Vagina (tissue), 2 donors: ENCODE data around the gene MMP11. TPM values are rescaled to one million over a fixed set of nuclear protein-coding genes. Genes with fewer than 3 reads are reported as not detected.

Experiments
- DNase-seq, 2 donors: peaks; one replicate each; pipeline ENCODE4 v3.0.0-alpha.2; 2017; ENCODE audit errors: extremely low spot score in 2 of 2
- H3K27ac ChIP-seq: fragments of 200-600 bp; sonication (generic); one replicate; pipeline ENCODE4 v1.5.1; 2019
- H3K27me3 ChIP-seq: fragments of 200-600 bp; sonication (generic); one replicate; pipeline ENCODE4 v1.5.1; 2019
- H3K36me3 ChIP-seq, 2 donors: fragments of 200-600 bp; sonication (generic); one replicate each; pipeline ENCODE4 v1.5.1; 2017 to 2019
- H3K4me1 ChIP-seq: fragments of 200-600 bp; sonication (generic); one replicate; pipeline ENCODE4 v1.5.1; 2019
- H3K4me3 ChIP-seq, 2 donors: fragments of 200-600 bp; sonication (generic); 1 replicate in 1 of 2; 2 replicates in 1 of 2; pipeline ENCODE4 v1.5.1; 2016 to 2019
- H3K9me3 ChIP-seq: fragments of 200-600 bp; sonication (generic); one replicate; pipeline ENCODE4 v1.5.1; 2019
- CTCF ChIP-seq, 3 experiments: fragments of 450-650 bp in 2 of 3; fragments of 200-600 bp in 1 of 3; sonication (generic) in 1 of 3; IDR thresholded peaks; one replicate each; pipeline ENCODE4 v1.5.1; 2017 to 2019; ENCODE audit warnings: antibody characterized with exemption in 3 of 3, mild to moderate bottlenecking in 2 of 3, moderate library complexity in 2 of 3
- POLR2A ChIP-seq, 2 donors: fragments of 450-650 bp; IDR thresholded peaks; one replicate each; pipeline ENCODE4 v1.6.1; 2017; ENCODE audit warnings: antibody characterized with exemption in 2 of 2, mild to moderate bottlenecking in 2 of 2, moderate library complexity in 2 of 2
- POLR2AphosphoS5 ChIP-seq, 2 donors: sonication (generic); formaldehyde crosslinking; IDR thresholded peaks; one replicate each; pipeline ENCODE4 v1.9.0; 2017; ENCODE audit warnings: antibody characterized with exemption in 2 of 2, mild to moderate bottlenecking in 2 of 2, low read depth in 1 of 2; ENCODE audit not compliant: insufficient read depth in 1 of 2
- intact Hi-C: fragments of 100-400 bp; cut with DNase I; formaldehyde crosslinking; loops from one replicate; pipeline ENCODE4 v1.15.1; 2023
- total RNA-seq: library from RNA; depleted of rRNA; stranded (reverse); fragments of >200 nt; gene quantifications from one replicate; pipeline ENCODE4 v1.2.3, GENCODE V29; 2016

The MMP11 gene
- total RNA-seq, 1 donor from 2014 or later = 6.4 TPM

DNA sequence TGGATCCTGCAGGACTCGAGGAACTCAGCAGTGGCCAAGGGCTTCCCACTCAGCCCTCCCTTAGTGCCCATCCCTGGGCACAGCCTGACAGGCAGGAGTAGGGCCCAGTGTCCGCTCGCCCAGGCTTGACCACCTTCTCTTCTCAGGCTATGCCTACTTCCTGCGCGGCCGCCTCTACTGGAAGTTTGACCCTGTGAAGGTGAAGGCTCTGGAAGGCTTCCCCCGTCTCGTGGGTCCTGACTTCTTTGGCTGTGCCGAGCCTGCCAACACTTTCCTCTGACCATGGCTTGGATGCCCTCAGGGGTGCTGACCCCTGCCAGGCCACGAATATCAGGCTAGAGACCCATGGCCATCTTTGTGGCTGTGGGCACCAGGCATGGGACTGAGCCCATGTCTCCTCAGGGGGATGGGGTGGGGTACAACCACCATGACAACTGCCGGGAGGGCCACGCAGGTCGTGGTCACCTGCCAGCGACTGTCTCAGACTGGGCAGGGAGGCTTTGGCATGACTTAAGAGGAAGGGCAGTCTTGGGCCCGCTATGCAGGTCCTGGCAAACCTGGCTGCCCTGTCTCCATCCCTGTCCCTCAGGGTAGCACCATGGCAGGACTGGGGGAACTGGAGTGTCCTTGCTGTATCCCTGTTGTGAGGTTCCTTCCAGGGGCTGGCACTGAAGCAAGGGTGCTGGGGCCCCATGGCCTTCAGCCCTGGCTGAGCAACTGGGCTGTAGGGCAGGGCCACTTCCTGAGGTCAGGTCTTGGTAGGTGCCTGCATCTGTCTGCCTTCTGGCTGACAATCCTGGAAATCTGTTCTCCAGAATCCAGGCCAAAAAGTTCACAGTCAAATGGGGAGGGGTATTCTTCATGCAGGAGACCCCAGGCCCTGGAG is 10.9 kb downstream of the MMP11 start:
- Histone ChIP-seq H3K36me3 (no peaks in the 10 kb centered on the region), H3K9me3 (no peaks in the 10 kb centered on the region), H3K27me3 (no peaks in the 10 kb centered on the region), H3K4me1 (peaks cover 48% of the 10 kb centered on the region), H3K4me3 (no peak overlapping the region), H3K27ac (no peak overlapping the region)
- intact Hi-C loops = no loop called here
- TF ChIP-seq POLR2A (IDR thresholded peaks at IDR 0.05) (no peak), POLR2AphosphoS5 (IDR thresholded peaks at IDR 0.05; ENCODE audit: insufficient read depth in 1 of 2, low read depth in 1 of 2) (no peak), CTCF (IDR thresholded peaks at IDR 0.05) (no peak)
- DNase-seq = no peak

DNA sequence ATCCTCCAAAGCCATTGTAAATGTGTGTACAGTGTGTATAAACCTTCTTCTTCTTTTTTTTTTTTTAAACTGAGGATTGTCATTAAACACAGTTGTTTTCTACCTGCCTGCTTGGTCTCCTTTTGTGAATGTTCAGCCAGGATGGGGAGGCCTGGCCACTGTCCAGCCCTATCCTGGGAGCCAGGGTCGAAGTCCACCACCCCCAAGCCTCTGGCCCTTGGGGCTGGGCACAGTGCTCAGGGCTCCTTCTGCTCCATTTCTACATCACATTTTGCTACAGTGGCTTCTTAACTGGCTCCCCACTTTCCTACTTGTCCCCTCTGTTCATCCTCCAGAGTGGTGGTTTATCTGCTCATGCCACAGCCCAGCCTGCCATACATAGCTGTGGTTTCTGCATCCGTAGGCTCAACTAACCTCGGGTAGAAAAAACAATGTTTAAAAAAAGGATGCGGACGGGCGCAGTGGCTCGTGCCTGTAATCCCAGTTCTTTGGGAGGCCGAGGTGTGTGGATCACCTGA is 11.6 kb downstream of the MMP11 start:
- H3K9me3 ChIP-seq = no peaks in the 10 kb centered on the region
- intact Hi-C loops = no loop called here
- no peak overlapping the region for H3K27ac ChIP-seq
- no peaks in the 10 kb centered on the region for H3K27me3 ChIP-seq
- H3K4me1 ChIP-seq = peaks cover 53% of the 10 kb centered on the region
- no peak for DNase-seq
- no peaks in the 10 kb centered on the region for H3K36me3 ChIP-seq
- no peak for TF ChIP-seq CTCF (IDR thresholded peaks at IDR 0.05)
- TF ChIP-seq POLR2A (IDR thresholded peaks at IDR 0.05) = no peak
- no peak overlapping the region for H3K4me3 ChIP-seq

- no peak for TF ChIP-seq POLR2A (IDR thresholded peaks at IDR 0.05)
- no peak for TF ChIP-seq POLR2AphosphoS5 (IDR thresholded peaks at IDR 0.05; ENCODE audit: insufficient read depth in 1 of 2, low read depth in 1 of 2)
- no peak for TF ChIP-seq CTCF (IDR thresholded peaks at IDR 0.05)
- Histone ChIP-seq H3K36me3 (no peaks in the 10 kb centered on the region), H3K27ac (peak overlapping the region; percentile 100), H3K9me3 (no peaks in the 10 kb centered on the region), H3K4me3 (peak overlapping the region; percentile 88 to 93), H3K4me1 (peaks cover 66% of the 10 kb centered on the region), H3K27me3 (no peaks in the 10 kb centered on the region)
- intact Hi-C loops = no loop called here
- no peak for DNase-seq
Measured at GRCh38 chr22:23786261-23786710, 13.6 kb downstream of the MMP11 start.

GRCh38 chr22:23786752-23787599 is 14.3 kb downstream of the MMP11 start, which contains the start of gene SMARCB1:
SMARCB1 (plus strand) TSS chr22:23786966; CDS start chr22:23787170, 204 bp downstream.
- Histone ChIP-seq H3K4me1 (peaks cover 66% of the 10 kb centered on the region), H3K27ac (peak within 1 kb of the TSS; percentile 100), H3K9me3 (no peaks in the 10 kb centered on the region), H3K36me3 (no peaks in the 10 kb centered on the region), H3K4me3 (peak within 1 kb of the TSS; percentile 88 to 93), H3K27me3 (no peaks in the 10 kb centered on the region)
- no peak for DNase-seq
- intact Hi-C loops = no loop called here
- TF ChIP-seq POLR2A (IDR thresholded peaks at IDR 0.05) = peak in 1 of 2 donors; percentile 56
- TF ChIP-seq POLR2AphosphoS5 (IDR thresholded peaks at IDR 0.05; ENCODE audit: insufficient read depth in 1 of 2, low read depth in 1 of 2) = peak; percentile 46 to 67
- no peak for TF ChIP-seq CTCF (IDR thresholded peaks at IDR 0.05)
